Measurements from ENCODE around the gene DLGAP1.

- TF ChIP-seq TCF4 (CRISPR knock-in tag; IDR thresholded peaks at IDR 0.05; ENCODE audit: borderline replicate concordance) (no peak), RARB (CRISPR knock-in tag; IDR thresholded peaks at IDR 0.05) (no peak), TSHZ2 (CRISPR knock-in tag; IDR thresholded peaks at IDR 0.05) (no peak), CSDC2 (CRISPR knock-in tag; IDR thresholded peaks at IDR 0.05) (no peak), ZFP30 (CRISPR knock-in tag; IDR thresholded peaks at IDR 0.05) (no peak), PATZ1 (CRISPR knock-in tag; IDR thresholded peaks at IDR 0.05; ENCODE audit: borderline replicate concordance) (no peak), ZNF70 (CRISPR knock-in tag; IDR thresholded peaks at IDR 0.05) (no peak), BACH2 (CRISPR knock-in tag; IDR thresholded peaks at IDR 0.05; ENCODE audit: borderline replicate concordance) (no peak)
Observed at GRCh38 chr18:3827236-3827845, 627.8 kb downstream of the DLGAP1 start.

Measured in SK-N-SH treated with all-trans-retinoic acid at 6 μM for 48 hours (cell line).